Amniotic stem cell (primary cell): ENCODE measurements around the gene THRB.

Source experiments
- DNase-seq: peaks from one replicate; lab custom pipeline; 2025; lab: John Stamatoyannopoulos, UW

The THRB gene

DNA sequence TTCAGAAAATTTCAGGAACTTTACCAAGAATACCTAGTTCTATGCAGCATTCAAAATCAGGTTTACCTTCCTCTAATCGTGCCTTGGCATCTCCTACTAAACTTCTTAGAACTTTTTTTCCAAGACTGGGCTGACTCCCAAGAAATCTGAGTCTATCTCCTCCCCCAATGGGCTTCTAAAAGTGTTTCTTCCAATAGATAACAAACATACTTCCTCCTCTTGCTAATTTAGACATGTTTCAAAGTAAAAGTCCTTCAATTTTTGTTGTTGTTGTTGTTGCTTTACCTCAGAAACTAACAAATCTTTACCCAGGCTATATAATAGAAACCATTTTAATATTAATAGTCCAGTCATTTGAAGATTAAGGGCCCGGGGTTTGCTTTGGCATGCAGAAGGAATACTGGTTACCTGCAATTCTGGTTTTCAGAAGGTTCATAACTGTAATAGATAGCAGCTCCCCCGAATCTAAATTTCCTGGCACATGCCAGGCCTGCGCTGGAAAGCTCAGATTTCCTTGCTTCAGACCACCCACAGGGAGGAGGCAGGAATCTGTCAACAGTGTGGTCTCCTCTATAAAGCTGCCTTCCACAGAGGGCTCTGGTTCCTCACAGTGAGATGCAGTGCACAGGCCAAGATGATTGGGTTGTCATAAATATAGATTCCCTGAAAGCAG is 188.7 kb downstream of the THRB start:
- no peak for DNase-seq

DNA sequence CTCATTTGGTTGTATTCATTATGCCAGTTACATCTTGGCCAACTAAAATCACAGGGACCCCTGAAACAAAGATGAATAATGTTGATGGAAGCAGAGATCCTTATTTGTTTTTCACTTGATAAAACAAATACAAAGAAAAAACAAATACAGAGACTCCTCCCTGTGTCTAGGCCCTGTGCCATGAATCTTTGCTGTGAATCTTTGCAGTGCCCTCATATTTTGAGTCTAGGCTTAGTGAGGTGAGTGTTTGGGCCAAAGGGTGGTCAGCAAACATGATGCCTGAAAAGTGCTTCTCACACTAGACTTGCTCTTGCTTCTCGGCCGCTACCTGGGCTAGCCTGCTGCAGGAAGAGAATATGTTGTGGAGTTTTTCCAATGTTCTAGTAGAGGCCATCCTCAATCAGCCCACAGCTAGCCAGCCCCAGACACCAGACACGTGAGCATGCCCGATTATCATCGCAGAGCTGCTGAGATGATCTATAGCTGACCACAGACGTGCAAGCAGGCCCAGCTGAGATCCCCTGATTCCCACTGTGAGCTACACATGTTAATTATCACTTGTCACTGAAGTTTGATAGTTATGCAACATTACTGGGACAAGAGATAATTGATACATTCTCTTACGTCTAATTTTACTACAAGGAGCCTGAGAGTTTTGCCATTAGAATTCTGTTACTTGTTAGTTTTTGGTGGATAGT is 191.4 kb downstream of the THRB start:
- no peak for DNase-seq

DNA sequence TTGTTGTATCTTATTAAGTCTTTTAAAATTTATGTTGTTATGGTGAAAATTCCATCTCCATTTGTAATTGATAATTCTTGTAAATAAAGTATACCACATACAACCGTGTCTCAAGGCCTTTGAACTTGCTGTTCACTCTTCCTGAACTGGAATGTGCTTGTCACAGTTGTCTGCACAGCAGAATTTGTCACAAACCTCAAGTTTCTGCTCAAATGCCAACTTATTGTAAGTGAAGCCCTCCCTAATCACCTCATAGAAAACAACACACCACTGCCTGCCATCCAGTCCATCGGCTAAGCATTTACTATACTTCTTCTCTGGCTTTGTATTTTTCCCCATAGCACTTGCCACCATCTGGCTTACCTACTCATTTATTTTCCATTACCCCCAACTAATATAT is 192.3 kb downstream of the THRB start:
- no peak for DNase-seq

DNA sequence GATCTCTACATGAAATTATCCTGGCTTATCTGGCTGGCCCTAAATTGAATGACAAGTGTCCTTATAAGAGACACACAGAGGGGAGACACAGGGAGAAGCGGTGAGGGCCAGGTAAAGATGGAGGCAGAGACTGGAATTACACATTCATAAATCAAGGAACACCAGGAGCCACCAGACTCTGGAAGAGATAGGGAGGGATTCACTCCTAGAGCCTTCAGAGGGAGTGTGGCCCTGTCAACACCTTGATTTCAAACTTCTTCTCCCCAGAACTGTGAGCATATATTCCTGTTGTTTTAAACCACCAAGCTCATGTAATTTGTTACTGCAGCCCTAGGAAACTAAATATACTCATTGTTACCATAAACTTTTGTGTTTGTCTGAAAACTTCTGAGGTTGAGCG is 193.7 kb downstream of the THRB start:
- no peak for DNase-seq

DNA sequence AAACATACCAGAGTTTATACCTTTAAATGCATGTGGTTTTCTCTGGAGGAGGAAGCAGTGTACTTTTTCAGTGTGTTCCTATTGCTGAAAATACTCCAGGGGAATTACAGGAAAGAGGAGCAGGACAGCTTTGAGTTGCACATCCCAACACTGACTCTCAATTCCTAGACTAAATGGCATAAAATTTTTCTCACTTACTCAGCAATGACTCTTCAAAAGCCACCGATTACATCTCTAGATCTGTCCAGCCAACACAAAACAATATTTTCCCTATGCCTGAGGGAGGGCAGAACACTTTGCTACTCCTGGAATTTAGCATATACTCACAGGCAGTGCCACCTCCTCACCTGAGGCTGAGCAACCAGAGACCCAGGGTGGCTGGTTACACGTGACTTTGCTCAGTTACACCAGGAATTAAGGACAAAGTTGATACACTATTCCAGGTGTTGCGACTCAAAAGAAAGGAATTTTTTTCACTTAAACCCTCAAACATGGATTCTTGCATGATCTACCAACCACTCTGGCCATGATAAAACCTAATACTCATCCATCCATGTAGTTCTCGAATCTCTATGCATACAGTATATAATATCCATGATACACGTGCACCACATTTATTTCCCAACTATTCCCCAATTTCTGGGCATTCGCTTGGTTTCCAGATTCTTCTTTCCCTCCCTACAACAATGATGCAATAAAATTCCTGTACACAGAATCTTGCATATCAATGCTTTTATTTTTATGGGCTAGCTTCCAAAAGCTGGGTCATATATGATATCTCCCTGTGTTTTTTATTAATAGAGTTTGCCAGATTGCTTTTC is 194.6 kb downstream of the THRB start:
- no peak for DNase-seq

DNA sequence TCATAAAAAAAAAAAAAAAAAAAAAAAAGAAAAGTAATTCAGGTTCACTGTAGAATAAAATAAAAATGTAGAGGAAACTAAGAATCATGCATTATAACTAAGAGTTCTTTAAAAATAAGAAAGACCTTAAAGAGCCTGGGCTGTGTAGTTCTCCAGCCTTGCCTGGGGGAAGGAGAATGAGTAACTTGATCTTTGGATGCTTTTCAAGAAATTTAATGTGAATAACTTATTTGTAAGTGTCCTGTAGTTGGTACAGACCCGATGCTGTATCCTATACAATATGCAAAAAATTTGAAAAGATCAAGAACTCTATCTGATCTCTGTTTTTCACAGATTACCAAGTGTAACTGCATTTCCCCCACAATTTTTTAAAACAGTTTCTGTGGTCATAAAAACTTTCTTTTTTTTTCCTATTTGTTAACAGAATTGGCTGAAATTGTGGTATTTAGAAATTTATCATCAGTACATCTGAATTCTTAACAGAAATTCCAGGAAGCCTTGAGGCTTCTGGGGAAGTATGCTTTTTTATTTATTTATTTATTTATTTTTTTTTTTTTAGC is 195.3 kb downstream of the THRB start:
- no peak for DNase-seq

DNA sequence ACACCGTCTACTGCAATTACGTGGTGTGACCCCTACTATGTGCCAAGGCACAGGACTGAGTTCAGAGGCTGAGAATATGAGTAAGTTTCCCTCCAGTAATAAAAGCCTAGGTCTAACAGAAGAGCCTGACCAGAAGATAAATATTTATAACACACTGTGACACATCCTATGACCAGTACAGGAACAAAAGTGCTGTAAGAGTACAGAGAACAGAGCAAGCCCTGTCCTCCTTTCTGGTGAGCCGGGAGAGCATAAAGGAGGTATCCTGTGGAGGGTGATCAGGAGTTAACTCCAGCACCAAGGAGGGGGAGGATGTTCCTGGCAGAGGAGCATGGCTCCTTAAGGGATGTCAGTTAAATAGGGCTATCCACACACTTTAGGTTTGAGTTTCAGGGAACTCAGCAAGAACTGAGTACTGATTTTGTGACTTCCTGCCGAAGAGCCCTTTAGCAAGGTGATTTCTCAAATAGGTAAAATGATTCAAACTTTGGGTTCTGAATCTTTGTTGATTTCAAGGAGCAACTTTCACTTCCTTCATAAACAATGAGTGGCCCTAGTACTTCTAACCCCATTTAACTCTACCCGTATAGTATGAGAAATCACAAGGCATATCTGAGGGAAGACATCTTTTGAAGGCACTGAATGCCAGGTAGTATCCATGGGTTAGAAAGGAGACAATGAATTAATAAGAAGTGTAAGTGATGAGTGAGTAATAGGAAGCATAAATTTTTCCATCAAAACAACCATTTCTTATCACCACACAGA is 198.0 kb downstream of the THRB start:
- no peak for DNase-seq

DNA sequence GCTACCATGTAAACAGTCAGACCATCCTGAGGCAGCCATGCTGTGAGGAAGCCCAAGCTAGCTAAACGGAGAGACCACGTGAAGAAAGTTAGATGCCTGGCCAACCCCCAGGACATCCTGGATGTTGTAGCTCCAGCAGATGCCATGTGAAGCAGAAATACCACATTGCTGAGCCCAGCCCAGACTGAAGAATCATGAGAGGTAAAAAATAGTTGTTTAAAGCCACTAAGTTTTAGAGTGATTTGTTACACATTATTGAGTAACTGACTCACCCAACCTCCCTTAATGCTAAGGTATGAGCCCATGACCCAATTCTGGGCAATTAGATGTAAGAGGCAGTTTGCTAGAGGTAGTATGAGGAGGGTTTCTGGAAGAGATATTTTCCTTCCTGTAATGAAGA is 200.5 kb downstream of the THRB start:
- DNase-seq, result no peak

DNA sequence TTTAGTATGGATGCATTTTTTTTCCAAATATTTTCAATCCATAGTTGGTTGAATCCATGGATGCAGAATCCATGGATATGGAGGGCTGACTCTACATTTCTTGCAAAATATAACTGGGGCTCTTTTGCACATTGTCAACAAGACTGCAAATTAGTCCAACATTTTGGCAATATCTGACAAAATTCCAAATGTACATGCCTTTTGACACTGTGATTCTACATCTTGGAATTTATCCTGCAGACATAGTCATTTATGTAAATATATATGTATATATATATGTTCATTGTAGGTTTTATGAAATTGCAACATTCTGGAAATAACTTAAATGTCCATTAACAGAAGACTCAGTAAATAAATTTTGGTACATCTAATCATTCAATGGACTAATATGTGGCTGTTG is 203.0 kb downstream of the THRB start:
- no peak for DNase-seq

DNA sequence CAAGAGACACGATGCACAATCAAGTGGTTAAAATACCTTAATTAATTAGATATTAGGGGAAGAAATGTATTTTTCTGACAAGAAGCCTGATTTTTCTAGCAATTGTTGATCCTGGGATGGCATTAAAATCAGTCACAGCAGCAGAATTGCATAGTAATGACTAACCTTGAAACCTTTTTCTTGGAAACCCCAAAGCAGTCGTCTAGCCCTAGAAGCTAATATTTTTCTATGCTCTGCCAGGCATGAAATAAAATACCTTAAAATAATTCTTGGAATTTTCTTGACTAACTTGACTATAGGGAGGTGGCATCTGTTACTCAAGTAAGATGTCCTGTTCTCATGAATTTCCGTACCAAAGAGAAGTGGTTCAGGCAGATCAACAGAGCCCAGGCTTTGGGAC is 204.1 kb downstream of the THRB start:
- no peak for DNase-seq

DNA sequence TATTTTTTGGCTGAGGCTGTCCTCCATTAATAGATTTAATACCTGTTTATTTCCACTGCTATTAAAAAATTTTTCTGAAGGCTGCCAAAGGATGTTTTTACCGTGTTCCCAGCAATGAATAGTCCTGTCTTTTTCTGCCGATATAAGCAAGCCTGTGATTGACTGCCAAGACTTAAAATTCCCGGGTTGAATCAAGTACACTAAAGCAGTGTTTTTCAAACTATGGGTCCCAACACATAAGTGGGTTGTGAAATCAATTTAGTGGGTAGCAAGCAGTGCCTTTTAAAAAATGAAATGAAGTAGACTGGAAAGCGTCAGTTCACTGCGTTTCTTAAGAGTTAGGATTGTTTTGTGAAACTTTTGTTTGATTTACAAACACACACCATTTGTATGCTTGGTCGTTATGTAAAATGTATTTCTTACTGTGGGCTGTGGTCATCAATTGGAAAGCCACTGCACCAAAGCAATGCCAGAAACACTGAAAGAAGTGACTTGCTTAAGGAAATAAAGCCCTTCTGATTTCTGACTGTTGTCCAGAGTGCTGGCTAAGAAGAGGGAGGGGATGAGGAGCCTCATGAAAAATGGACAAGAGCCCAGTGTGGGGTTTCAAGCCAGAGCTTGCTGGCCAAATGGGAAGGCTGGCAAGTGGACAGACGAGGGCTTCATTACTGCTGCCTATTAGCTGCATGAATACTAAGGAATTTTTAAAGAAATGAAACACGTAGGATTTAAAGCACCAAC is 206.0 kb downstream of the THRB start:
- no peak for DNase-seq

DNA sequence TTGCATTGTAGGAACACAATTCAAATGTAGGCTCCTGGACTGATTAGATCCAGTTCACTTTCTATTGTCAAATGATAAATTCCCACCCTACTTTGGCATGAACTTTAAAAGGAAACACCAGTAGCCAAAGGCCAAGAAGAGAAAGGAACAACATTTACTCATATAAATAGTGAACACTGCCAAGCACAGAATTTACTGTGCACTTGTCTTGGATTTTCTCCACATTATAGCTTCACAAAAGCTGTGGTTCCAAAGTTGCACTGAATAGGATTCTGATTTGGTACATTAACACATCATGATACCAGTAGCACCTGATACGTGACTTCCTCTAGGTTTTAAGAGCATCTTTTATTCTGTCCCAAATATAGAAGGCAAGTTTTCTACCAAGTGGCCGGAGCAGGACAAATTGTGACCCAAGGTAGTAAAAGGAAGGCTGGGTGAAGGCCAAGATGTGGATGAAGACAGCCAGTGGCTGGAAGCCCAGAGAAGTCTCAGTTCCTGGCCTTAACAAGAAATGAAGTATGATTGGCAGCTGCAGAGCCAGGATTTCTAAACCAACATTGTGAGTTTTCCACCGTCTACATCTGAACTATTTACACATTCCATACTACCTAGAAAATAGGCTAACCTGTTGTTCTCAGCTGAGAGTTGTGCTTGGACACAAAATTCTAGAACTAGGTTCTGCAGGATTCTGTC is 206.7 kb downstream of the THRB start:
- no peak for DNase-seq

DNA sequence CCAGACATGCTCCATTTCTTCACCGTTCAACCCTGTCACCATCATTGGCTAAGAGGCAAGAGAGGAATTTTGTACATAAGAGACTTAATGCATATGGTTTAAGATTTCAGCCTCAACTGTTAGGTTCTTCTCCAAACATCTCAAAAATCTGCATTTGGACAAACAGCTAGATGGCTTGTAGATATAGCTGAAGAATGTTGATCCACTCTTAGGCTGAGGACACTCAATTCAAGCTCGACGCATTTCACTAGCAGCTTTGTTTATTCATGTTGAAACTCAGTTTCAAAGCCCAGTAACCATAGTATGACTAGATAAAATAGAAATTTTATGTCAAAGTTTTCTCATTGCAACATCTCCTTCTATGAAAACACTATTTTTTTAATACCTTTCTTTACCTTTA is 208.2 kb downstream of the THRB start:
- no peak for DNase-seq

DNA sequence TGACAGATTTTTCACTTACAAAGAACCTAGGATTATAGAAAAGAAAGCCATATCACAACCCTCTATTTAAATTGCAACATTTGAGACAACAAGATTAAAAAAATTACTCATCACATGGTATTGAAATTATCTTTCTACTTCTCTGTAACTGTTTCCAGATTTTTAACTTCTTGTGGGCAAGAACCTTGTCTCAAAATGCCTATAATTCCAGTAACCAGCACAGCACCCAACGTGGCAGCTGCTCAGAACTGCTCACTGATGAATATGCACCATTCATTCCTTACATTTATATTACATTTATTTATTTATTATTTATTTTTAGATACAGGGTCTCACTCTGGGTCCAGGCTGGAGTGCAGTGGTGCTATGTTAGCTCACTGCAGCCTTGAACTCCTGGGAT is 216.1 kb downstream of the THRB start:
- DNase-seq, result no peak

DNA sequence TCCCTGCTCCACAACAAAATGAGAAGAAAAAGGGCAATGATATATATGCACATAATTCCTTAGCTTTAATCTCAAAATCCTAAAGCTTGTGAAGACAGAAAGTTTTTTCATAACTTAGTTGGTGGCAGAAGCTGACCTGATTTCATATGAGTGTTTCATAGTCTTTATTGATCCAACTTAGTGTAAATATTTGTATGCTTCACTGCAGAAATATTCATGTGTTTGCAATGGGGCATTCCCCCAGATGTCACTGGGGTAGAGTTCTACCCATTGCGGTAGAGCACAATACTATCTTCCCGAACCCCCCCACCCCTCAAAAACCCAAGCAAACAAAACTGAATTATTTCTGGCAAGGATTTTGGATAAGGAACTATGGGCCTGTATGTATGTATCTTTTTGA is 221.2 kb downstream of the THRB start:
- no peak for DNase-seq

DNA sequence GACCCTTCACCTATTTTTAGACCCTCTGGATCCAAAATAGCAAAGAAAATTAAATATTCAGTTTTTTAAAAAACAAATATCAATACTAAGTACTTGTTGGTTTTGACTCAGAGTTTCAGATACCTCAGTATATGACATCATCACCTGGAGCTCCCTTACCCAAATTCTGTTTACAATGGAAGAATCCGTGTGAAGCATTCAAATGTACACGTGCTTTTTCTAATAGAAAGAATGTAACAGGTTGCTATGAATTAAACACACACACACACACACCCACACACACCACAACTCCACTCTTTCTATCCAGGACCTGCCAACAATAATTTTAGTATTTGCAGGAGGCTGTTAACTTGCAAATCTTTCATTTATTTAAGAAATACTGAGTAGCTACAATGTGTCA is 221.8 kb downstream of the THRB start:
- DNase-seq, result no peak

DNA sequence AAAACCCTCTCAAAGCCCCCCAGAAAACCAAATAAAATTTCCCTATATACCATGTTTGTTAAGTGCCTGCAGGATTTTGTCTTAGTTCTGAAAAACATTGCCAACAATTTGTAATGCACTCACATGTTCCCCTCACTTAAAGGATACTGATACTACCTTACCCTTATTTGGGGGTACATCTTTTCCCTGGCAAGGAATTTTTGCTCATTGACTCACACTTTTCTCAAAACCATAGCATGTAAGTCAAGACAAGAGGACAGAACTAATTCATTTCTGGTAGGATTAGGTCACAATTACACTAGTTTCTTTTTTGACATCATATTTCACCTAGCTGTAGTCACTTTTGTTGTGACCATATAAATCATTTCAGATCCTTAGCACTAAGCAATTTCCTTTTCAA is 222.2 kb downstream of the THRB start:
- no peak for DNase-seq

DNA sequence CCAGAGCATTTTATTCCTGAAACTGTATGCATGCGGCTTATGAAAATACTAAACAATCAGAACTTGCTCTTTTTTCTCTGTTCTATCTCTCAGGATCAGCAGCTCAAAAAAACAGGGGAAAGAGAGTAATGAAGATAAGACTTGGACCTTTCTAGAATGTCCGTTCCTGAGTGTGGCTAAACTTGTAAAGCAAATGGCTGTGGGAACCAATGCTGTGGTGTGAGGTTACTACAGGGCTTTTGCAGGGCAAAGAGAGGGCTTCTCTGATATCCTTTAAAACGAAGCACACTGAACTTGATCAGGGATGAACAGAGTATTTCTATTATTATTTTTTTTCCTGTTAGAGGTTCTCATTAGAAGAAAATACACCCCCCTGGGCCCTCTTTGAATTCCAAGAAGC is 223.4 kb downstream of the THRB start:
- DNase-seq, result no peak

DNA sequence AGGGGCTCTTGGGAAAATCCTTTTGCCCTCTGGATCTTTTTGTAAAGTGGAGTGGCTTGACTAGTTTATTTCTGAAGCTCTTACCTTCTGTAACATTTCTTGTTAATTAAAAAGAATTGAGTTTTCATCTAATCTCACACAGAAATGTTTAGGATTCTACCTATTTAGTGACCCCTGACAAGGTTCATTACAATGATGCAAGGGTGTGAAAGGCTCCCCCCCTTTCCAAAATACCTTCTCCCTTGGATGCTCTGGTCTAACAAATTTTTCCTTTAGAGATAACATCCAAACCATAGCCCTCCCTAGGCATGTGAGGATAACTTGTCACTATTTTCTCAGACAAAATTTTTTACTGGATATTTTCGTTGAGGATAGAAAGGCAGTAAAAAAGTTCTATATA is 223.9 kb downstream of the THRB start:
- no peak for DNase-seq

DNA sequence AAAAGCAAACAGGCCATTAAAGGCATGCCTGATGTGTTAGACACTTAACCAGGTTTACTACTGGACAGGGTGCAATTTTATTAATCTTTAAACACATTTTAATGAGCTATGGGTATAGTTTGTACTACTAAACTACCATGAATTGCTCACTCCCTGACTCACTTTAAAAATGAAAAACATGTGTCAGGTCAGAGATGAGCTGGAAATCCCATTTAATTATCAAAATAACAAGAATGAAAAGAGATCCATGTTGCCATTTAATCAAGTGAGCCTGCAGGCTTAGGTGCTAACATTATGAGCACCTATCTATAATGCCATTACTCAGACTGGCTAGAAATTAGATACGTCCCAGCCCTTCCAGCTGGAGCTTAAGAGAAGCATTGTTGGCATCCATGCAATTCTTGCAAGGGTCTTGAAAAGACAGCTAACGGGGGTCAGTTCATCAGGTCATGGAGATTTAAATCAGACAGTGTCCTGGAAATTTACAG is 224.4 kb downstream of the THRB start:
- DNase-seq, result no peak

DNA sequence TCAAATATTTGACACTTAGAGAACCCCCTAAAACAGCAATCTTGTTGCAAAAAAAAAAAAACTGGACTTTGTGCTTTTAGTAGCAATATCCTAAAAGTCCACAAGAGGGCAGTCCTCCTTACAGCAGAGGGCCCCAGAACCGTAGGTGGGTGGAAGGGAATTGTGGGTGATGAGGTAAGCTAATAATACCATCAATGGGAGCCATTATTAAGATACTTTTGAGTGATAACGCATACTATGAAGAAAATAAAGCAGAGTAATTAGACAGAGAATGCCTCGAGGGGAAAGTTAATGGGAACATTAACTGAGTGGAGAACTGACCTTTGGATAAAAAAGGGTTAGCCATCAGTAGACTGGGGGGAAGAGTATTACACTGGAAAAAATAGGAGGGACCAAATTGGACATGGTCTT is 229.9 kb downstream of the THRB start:
- DNase-seq, result peak; percentile 9
